H1 (cell line): ENCODE data around the gene SHCBP1L. TPM values are rescaled to one million over a fixed set of nuclear protein-coding genes. Genes with fewer than 3 reads are reported as not detected.

Source experiments
- CHD1 ChIP-seq: IDR thresholded peaks from 2 replicates; pipeline ENCODE4 v1.6.1; 2012; ENCODE audit warnings: low read depth, low read length, improper control_type of control experiment
- SAP30 ChIP-seq: fragments of 300-600 bp; sonication (generic); IDR thresholded peaks from 2 replicates; pipeline ENCODE4 v1.7.1; 2012; ENCODE audit warnings: low read length, moderate library complexity, mild to moderate bottlenecking, inconsistent platforms; ENCODE audit not compliant: insufficient read depth, insufficient replicate concordance
- SUZ12 ChIP-seq: fragments of 200-600 bp; sonication (generic); IDR thresholded peaks from 2 replicates; pipeline ENCODE4 v1.6.1; 2012; ENCODE audit warnings: mild to moderate bottlenecking, inconsistent platforms, low read length, moderate library complexity, mixed read lengths
- polyA plus RNA-seq, 7 experiments: library from polyadenylated mRNA; depleted of rRNA in 3 of 7; stranded (reverse) in 5 of 7; unstranded in 2 of 7; fragments of >200 nt in 5 of 7; fragments of 200-250 nt in 2 of 7; gene quantifications; 1 replicate in 5 of 7; 2 replicates in 1 of 7; 4 replicates in 1 of 7; pipeline versions ENCODE4 v1.2.1 to v1.2.3, GENCODE V29; 2011 to 2013; ENCODE audit warnings: missing spikeins in 2 of 7, mixed read lengths in 2 of 7
- total RNA-seq: library from RNA; stranded (reverse); fragmentation: NEBNext Ultra II Directional; extraction: Animal tissue kit (Norgen Biotek cat#: 25700); gene quantifications from 2 replicates; pipeline ENCODE4 v1.2.1, GENCODE V29; 2021
- TF ChIP-seq, protein P1 (sequence below): IDR thresholded peaks from 2 replicates; pipeline ENCODE4 v1.6.1; 2012; ENCODE audit warnings: low read length, inconsistent platforms

The SHCBP1L gene
- total and polyA plus RNA-seq, 2 of the 8 experiments (the other 6 are each of a cell fraction or from before 2014, with no cell fraction given), result not detected

DNA sequence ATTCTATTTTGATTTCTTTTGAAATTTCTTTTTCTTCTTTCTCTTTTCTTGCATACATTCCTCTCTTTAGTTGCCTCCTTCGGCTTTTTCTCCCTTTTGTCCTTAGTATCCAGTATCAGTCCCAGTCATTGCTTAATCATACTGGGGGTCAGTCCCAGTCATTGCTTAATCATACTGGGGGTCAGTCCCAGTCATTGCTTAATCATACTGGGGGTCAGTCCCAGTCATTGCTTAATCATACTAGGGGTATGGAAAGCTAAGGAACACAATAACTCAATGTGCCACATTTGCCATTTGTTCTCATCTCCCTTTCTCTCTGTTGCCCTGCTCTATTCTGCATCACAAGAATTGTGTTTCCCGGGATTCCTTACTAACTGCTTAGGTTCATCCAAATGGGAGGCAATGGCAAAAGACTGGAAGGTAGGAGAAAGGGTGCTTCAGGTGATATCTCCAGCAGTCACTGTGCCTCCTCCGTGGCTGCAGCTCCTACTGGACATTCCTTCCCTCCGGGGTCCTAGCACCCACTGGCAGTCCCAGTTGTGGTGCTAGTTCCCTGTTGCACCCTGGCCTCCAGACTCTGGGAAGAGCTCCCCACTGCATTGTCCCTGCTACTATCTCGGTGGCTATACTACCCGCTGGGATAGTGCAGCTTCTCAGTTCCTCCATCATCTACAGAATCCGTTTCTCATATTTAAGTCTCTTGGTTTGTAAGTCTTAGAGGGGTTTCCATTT, 37.6 kb upstream of the SHCBP1L start (continued):
- TF ChIP-seq, protein P1, sequence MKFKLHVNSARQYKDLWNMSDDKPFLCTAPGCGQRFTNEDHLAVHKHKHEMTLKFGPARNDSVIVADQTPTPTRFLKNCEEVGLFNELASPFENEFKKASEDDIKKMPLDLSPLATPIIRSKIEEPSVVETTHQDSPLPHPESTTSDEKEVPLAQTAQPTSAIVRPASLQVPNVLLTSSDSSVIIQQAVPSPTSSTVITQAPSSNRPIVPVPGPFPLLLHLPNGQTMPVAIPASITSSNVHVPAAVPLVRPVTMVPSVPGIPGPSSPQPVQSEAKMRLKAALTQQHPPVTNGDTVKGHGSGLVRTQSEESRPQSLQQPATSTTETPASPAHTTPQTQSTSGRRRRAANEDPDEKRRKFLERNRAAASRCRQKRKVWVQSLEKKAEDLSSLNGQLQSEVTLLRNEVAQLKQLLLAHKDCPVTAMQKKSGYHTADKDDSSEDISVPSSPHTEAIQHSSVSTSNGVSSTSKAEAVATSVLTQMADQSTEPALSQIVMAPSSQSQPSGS, result no peak
- TF ChIP-seq CHD1, result no peak
- no peak for TF ChIP-seq SUZ12
- no peak for TF ChIP-seq SAP30
